Brain pericyte (primary cell): ENCODE data around the gene METTL1.

Source experiments
- DNase-seq: peaks from one replicate; pipeline ENCODE4 v3.0.0-alpha.2; 2012; ENCODE audit warnings: low read depth, low spot score

The METTL1 gene

DNA sequence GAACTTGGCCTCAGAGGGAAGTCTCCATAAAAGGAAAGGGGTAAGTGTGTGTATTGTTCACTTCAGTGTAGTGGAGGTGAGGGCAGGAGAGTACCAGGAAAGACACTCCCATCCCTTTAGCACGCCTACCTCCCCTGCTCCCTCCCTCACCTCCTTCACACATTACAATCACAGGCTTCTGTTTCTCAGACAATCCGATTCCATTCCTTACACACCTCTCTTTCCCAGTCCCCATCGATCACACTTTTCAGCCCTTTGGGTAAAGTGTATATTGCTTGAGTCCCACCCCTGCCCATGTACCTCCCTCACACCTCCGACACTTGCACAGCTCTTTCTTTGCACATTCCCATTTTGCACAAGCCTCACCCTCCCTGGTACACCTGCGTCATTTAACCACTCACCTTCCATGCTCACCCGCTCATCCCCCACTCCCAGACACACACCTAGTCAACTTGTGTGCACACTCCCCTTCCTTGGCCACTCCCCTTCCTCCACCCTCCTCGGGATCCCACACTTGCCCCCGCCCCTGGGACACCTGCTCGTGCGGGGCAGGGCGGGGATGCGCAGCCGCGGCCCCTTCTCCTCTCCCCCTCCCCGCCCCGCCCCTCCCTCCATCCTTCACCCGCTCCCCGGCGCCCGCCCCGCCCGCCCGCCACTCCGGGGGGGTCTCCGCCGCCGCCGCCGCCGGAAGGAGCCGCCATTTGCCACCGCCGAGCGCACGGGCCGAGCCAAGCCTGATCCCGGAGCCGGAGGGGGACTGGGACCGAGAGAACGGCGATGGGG, 17.3 kb downstream of the METTL1 start, which contains the start of gene MARCHF9:
MARCHF9 (plus strand) TSS at position 693 of the 783 bp plus-strand sequence. CDS start 426 bp downstream, outside the sequence.
- no peak for DNase-seq

DNA sequence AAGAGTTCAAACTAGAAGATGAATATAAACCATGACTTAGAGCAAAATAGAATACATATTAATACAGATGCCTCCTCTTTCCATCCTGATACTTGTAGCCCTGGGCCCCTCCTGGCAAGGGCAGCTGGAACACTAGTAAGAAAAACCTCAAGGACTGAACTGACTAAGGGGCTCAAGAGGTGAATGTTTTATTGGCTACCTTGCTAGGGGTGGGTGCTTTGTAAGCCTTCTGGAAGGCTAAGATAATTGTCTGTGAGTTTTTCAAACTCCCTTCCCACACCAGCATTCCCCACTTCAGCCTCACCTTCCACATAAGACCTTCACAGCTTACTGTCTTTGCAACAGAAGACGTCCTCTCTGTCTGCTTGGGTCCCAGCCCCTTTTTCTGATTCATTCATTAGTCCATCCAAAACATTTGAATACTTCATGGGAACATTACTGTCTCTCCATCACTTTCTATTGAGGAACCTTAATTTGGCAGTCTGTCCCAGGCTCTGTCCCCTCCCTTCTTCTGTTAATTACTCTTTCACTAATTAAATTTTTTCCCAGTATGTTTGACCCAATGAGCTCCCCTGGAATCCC, 18.1 kb downstream of the METTL1 start:
- DNase-seq: no peak

DNA sequence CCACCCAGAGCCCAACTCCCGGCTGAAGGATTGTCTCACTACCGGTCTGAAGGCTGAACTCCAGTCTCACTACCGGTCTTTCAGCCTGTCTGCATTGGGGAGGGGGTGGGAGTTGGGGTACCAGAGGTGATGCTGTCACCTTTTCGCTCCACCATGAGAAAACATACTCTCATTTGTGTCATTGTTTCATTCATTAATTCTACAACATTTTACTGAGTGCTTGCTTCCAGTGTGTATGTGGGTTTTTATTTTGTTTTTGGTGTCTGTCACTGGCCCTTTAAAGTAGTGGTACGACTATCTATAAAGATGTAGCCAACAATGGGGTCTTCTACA, 19.3 kb downstream of the METTL1 start:
- no peak for DNase-seq

DNA sequence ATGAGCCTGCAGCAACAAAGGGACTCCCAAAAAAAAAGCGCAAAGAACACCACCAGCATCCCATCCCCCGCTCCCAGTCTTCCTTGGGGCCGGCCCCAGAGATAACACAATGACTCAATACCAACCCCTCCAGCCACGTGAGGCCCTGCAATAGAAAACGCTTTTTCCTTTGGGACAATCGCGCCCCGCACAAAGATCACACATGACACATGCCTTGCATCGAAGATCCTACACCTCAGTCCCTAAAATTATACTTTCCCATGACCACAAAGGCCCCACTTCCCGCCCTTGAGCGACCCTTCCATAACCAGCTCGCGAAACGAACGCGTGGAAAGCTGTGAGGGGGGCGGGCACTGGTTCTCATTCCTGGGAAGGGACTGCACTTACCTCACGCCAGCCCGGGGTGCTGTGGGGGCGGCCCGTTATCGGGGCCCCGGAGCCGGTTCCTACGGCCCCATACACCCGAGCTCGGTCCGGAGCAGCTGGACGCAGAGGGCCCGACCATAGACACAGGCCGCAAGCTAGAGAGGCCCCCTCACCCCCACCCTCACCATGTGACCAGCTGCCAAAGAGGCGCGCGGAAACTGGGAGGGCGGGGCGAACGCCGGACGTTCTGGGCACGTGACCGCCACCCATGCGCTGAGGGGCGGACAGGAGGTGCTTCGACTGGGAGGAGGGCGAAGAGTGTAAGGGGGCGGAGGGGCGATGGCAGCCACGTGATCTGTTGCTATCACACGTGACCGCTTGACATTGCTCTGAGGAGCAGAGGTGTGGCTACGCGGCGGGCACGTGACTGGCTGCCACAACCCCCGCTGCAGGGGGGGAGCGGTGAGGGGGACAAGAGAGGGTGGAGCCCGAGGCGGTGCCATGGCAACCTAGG, 19.9 kb downstream of the METTL1 start, which contains the start of gene CDK4:
CDK4 (minus strand) TSS at position 523 of the 880 bp plus-strand sequence. CDS start 593 bp downstream, outside the sequence.
- peak; percentile 99 for DNase-seq

DNA sequence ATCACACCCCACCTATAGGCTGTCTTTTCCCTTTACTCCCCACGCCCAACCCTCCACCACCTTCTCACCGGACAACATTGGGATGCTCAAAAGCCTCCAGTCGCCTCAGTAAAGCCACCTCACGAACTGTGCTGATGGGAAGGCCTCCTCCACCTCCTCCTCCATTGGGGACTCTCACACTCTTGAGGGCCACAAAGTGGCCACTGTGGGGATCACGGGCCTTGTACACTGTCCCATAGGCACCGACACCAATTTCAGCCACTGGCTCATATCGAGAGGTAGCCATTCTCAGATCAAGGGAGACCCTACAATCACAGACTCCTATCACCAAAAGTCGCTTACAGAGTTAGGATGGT, 20.5 kb downstream of the METTL1 start:
- no peak for DNase-seq

DNA sequence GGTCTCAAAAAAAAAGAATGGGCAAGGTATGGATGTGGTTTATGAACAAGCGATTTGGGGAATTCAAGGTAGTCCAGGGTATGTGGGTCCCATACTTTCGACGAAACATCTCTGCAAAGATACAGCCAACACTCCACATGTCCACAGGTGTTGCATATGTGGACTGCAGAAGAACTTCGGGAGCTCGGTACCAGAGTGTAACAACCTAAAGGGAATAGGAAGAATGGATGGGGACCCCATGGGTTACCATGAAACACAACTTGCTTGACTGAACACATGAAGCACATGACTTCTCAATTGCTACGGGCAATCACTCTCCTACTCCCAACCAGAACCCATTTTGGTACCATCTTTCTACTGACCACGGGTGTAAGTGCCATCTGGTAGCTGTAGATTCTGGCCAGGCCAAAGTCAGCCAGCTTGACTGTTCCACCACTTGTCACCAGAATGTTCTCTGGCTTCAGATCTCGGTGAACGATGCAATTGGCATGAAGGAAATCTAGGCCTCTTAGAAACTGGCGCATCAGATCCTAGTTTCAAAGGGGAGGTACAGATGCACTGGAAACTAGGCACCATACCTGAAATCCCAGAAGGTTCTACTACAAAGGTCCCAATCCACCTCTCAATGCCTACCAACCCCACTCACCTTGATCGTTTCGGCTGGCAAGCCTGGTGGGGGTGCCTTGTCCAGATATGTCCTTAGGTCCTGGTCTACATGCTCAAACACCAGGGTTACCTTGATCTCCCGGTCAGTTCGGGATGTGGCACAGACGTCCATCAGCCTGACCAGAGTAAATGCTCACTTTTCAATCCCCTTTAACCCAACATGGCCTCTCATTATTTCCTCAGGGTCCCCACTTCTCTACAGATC, 21.1 kb downstream of the METTL1 start:
- DNase-seq: no peak

DNA sequence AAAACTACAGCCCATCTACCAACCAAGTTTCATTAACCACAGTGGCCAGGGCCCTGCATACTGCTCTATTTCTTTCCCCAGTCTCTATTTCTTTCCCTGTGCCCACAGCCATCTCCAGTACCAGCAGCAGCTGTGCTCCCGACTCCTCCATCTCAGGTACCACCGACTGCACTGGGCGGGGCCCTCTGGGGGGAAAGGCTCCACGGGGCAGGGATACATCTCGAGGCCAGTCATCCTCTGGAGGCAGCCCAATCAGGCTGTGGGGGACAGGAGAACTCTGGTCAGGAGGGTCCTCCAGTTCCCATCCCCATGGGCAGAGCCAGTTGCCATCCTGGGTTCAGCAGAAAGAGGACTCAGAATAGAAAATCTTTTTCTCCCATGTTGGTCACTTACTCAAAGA, 22.8 kb downstream of the METTL1 start:
- DNase-seq: no peak

DNA sequence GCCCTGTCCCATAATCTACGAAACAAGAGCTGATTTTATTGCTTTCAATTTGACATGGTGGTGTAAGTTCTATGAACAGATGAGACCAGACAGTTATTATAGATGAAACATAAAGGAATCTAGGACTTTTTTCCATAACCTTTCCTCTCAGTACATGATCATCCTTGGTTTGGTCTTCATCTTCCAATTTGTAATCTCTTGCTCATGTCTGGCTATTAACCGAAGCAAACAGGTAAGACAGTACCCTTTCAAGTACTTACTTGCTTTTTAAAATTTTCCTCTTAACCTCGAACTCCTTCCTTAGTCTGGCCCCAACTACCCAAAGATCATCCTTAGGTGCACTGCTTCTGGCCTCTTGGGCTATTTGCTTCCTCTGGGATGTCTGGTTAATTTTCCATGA, 25.9 kb downstream of the METTL1 start:
- no peak for DNase-seq

DNA sequence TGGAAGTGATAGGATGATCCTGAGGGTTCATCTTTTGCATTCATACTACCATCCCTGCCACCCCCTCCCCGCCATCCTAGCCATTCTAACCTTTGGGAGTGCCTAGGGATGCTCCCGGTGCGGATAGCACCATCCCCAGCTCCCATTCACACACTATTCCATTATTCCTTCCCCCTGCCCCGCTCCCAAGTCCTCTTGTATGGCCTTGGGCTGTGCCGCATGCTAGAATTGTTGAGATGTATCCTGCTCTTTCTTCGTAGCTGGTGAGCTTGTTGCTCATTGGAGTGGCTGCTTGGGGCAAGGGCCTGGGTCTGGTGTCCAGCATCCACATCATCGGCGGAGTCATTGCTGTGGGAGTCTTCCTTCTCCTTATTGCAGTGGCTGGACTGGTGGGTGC, 26.4 kb downstream of the METTL1 start:
- DNase-seq: no peak

GRCh38 chr12:57744777-57745484, 27.0 kb downstream of the METTL1 start, which contains the start of gene TSPAN31:
Gene TSPAN31, plus strand, starts transcription at chr12:57745039. Its CDS starts 116 bp downstream, at chr12:57745155.
- DNase-seq: peak; percentile 94

DNA sequence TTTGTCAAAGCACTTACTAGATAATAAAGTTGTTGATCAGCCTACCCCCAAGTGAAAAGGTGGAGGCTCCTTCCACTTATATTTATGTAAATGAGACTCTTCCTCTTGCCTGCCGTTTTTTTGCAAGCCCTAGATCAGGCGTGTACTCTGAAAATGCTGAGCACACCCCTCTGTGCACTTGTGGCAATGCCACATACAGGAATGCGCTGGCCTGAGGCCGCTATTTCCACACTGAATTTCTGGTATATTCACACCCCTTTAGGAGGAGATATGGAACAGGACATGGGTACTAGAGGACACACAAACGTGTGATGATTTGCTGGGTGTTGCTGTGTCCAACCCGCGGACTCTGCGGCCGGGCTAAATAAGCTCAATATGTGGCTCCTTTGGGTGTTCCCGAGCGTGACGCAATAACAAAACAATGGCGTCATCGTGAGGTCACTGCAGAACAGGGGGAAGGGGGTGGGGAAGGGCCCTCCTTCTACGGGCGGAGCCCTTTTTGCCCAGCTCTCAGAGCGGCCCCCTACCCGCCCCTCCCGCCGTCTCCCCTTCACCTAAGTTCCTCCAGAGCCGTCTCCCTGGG, 27.6 kb downstream of the METTL1 start:
- no peak for DNase-seq

- no peak for DNase-seq
These were observed 28.1 kb downstream of the METTL1 start for GRCh38 chr12:57743769-57744168.

GRCh38 chr12:57741844-57742738, 29.8 kb downstream of the METTL1 start:
- no peak for DNase-seq

- no peak for DNase-seq
These were observed 30.5 kb downstream of the METTL1 start for GRCh38 chr12:57741413-57741789.

DNA sequence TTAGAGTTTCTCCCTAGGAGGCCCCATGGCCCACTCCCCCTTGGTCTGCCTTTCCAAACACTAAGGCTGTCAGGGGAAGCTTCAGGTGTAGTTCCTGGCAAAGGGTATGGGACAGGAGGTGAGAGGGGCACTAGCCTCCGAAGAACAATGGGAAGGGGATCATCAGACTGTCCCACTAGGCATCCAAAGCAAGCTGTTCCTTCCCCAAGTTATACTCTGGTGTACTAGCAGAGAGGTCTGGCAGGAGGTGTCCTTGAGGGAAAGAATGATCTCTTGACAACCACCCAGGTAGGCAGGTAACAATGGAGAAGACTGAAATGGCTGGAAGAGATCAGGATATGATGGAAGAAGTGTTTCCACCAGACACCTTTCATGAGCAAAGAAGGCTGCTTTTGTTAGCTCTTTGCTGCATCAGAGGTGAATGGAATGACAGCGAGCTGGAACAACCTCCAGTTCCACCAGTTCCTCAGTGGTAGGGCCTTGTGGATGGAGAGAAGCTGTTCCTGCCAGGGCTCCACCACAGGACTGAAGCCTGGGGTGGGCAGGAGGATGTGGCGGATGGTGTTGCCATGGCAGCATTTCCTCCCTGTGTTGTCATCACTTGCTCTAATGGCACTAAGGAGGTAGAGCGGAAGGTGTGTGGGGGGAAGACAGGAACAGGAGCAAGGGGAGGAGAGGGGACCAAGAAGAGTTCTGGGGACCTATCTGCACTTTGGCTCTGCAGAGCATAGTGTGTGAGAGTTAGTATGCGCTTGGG, 31.1 kb downstream of the METTL1 start:
- no peak for DNase-seq

- DNase-seq: no peak
These were observed 31.9 kb downstream of the METTL1 start for GRCh38 chr12:57739914-57740538.

- no peak for DNase-seq
These were observed 32.5 kb downstream of the METTL1 start for GRCh38 chr12:57739387-57739786.

DNA sequence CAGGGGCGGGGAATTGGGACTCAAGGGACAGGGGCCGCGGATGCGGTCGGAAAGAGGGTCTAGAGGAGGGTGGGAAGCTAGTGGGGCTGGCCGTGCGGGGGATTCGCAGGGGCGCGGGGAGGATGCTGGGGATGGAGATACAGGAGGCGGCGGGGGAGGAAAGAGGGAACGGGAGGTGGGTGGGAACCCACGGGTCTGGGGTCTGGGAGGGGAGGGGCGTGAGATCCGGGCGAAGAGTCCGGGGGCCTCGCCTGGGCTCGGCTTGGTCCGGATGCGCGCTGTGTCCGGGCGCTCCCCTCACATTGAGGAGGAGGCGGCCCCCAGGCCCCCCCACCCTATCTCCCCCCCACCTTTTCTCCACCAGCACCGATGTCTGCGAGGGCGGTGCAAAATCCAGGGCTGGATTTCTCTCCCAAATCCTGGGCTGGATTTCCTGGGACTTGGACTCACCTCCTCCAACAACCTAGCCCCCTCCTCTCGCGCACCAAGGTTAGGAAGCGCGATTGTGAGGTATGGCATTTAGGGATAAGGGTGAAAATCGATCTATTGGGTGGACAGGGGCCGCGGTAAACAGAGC, 33.2 kb downstream of the METTL1 start, which contains the start of gene AGAP2:
AGAP2 (minus strand) TSS at position 82 of the 577 bp plus-strand sequence. CDS start 496 bp downstream, outside the sequence.
- no peak for DNase-seq
